Small intestine (tissue), 7 donors: ENCODE results near the gene HP1BP3. TPM values are rescaled to one million over a fixed set of nuclear protein-coding genes. Genes with fewer than 3 reads are reported as not detected.
A peak's percentile ranks its signal among the peaks of the same experiment; 100 is the strongest.

Experiments used
- DNase-seq, 2 donors: peaks; one replicate each; pipeline versions ENCODE4 v3.0.0 to v3.0.0-alpha.2; 2013
- FAIRE-seq: peaks from 2 replicates; lab custom pipeline; 2012; peaks lifted over from hg19 to GRCh38; lab: Jason Lieb, UNC
- H3K27ac ChIP-seq, 3 donors: one replicate each; pipeline ENCODE4 v1.5.1; 2013; ENCODE audit warnings: low read length in 2 of 3, mild to moderate bottlenecking in 2 of 3, control low read depth in 1 of 3, inconsistent platforms in 1 of 3, low read depth in 1 of 3, moderate library complexity in 1 of 3
- H3K27me3 ChIP-seq, 3 donors: one replicate each; pipeline ENCODE4 v1.6.1; 2013; ENCODE audit warnings: low read length in 3 of 3, inconsistent platforms in 1 of 3; ENCODE audit not compliant: control insufficient read depth in 3 of 3, insufficient read depth in 3 of 3
- H3K36me3 ChIP-seq, 3 donors: one replicate each; pipeline ENCODE4 v1.6.1; 2013; ENCODE audit warnings: low read length in 3 of 3, inconsistent platforms in 1 of 3, low read depth in 1 of 3, mild to moderate bottlenecking in 1 of 3, moderate library complexity in 1 of 3; ENCODE audit not compliant: control insufficient read depth in 3 of 3, insufficient read depth in 2 of 3
- H3K4me1 ChIP-seq, 3 donors: one replicate each; pipeline ENCODE4 v1.6.1; 2013; ENCODE audit warnings: low read length in 2 of 3, inconsistent platforms in 1 of 3, low read depth in 1 of 3, mild to moderate bottlenecking in 1 of 3, moderate library complexity in 1 of 3; ENCODE audit not compliant: control insufficient read depth in 3 of 3, insufficient read depth in 2 of 3
- H3K4me3 ChIP-seq, 3 donors: one replicate each; pipeline ENCODE4 v1.5.1; 2013; ENCODE audit warnings: low read length in 3 of 3, control low read depth in 1 of 3, inconsistent platforms in 1 of 3, low read depth in 1 of 3, mild to moderate bottlenecking in 1 of 3, moderate library complexity in 1 of 3
- H3K9me3 ChIP-seq, 2 donors: one replicate each; pipeline ENCODE4 v1.6.1; 2013; ENCODE audit warnings: low read depth in 1 of 2, low read length in 1 of 2; ENCODE audit not compliant: control insufficient read depth in 2 of 2, insufficient read depth in 1 of 2
- WGBS, 3 donors: extraction: QIAGEN DNeasy Blood & Tissue Kit; methylation state at CpG; one replicate each; pipeline ENCODE4 v1.1.7; 2013; 5-methylcytosine and 5-hydroxymethylcytosine counted together
- polyA plus RNA-seq, 4 donors: library from polyadenylated mRNA; stranded (reverse) in 3 of 4; unstranded in 1 of 4; fragments of 200-250 nt in 3 of 4; fragments of 120-200 nt in 1 of 4; gene quantifications; one replicate each; pipeline versions ENCODE4 v1.2.1 to v1.2.3, GENCODE V29; 2013
- donor health status: healthy with polysubstance abuse.
- donor health status: control.
- donor health status: control.
- donor health status: Bipolar disorder and iron deficiency.
- donor health status: healthy.

The HP1BP3 gene
- polyA plus RNA-seq, 4 donors = 56.4 to 241 (median 89.0) TPM

- H3K4me1 ChIP-seq = peaks cover 0 to 15% (median 3%) of the 10 kb centered on the region in 3 donors
- H3K4me3 ChIP-seq = no peak overlapping the region
- no peaks in the 10 kb centered on the region for H3K9me3 ChIP-seq
- WGBS, 3 donors = 41 to 66% (median 46%) methylated on average over 9 of the region's 9 CpGs
- DNase-seq (no peak), FAIRE-seq (no peak)
- H3K36me3 ChIP-seq = no peaks in the 10 kb centered on the region
- H3K27ac ChIP-seq = no peak overlapping the region
- peaks cover 3 to 47% (median 22%) of the 10 kb centered on the region in 3 donors for H3K27me3 ChIP-seq
These were observed 58.5 kb downstream of the HP1BP3 start for GRCh38 chr1:20728371-20729154.

DNA sequence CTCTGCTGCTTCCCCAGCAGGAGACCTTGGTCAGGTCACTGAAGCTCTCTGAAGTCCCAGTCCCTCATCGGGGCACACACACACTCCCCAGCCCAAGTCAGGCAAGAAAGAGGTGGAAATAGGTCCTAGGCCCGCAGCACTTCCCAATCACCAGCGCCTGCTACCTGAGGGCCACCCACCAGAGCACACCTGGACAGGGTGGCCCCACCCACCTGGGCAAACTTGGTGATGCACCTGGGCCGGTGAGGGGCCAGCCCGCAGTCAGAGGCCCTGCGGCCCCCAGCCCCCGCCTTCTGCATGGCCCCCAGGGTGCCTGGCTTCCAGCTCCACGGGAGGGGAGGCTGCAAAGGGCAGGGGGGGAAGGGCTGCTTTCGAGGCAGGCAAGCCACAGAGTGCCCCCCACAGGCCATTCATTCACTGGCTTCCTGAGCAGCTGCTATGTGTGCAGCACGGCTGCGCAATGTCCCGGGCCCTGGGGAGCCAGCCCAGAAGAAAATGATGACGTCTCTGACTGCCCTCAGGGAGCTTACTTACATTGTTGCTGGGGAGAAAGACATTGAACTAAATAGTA, 59.3 kb downstream of the HP1BP3 start:
- peaks cover 0 to 9% (median 3%) of the 10 kb centered on the region in 3 donors for H3K4me1 ChIP-seq
- 34 to 45% (median 40%) methylated on average over 12 to 13 of the region's 13 CpGs for WGBS, 3 donors
- no peaks in the 10 kb centered on the region for H3K9me3 ChIP-seq
- FAIRE-seq = no peak
- H3K4me3 ChIP-seq = no peak overlapping the region
- peak in 1 of 2 donors; percentile 21 for DNase-seq
- H3K27ac ChIP-seq = no peak overlapping the region
- H3K36me3 ChIP-seq = no peaks in the 10 kb centered on the region
- peaks cover 3 to 45% (median 22%) of the 10 kb centered on the region in 3 donors for H3K27me3 ChIP-seq

- Histone ChIP-seq H3K27ac (no peak overlapping the region), H3K9me3 (no peaks in the 10 kb centered on the region), H3K27me3 (peaks cover 3 to 38% (median 22%) of the 10 kb centered on the region in 3 donors), H3K36me3 (no peaks in the 10 kb centered on the region), H3K4me3 (no peak overlapping the region), H3K4me1 (peaks cover 0 to 3% (median 3%) of the 10 kb centered on the region in 3 donors)
- DNase-seq (no peak), FAIRE-seq (no peak)
- WGBS, 3 donors = 84 to 89% (median 88%) methylated on average over 16 to 17 of the region's 17 CpGs
These were observed 60.0 kb downstream of the HP1BP3 start for GRCh38 chr1:20726932-20727745.

GRCh38 chr1:20726118-20726911, 60.8 kb downstream of the HP1BP3 start:
- H3K9me3 ChIP-seq = no peaks in the 10 kb centered on the region
- 67 to 81% (median 75%) methylated on average over 24 to 25 of the region's 25 CpGs for WGBS, 3 donors
- peaks cover 0 to 1% (median 0%) of the 10 kb centered on the region in 3 donors for H3K4me1 ChIP-seq
- H3K27ac ChIP-seq = no peak overlapping the region
- H3K4me3 ChIP-seq = no peak overlapping the region
- H3K36me3 ChIP-seq = no peaks in the 10 kb centered on the region
- DNase-seq (no peak), FAIRE-seq (no peak)
- H3K27me3 ChIP-seq = peaks cover 3 to 33% (median 21%) of the 10 kb centered on the region in 3 donors

DNA sequence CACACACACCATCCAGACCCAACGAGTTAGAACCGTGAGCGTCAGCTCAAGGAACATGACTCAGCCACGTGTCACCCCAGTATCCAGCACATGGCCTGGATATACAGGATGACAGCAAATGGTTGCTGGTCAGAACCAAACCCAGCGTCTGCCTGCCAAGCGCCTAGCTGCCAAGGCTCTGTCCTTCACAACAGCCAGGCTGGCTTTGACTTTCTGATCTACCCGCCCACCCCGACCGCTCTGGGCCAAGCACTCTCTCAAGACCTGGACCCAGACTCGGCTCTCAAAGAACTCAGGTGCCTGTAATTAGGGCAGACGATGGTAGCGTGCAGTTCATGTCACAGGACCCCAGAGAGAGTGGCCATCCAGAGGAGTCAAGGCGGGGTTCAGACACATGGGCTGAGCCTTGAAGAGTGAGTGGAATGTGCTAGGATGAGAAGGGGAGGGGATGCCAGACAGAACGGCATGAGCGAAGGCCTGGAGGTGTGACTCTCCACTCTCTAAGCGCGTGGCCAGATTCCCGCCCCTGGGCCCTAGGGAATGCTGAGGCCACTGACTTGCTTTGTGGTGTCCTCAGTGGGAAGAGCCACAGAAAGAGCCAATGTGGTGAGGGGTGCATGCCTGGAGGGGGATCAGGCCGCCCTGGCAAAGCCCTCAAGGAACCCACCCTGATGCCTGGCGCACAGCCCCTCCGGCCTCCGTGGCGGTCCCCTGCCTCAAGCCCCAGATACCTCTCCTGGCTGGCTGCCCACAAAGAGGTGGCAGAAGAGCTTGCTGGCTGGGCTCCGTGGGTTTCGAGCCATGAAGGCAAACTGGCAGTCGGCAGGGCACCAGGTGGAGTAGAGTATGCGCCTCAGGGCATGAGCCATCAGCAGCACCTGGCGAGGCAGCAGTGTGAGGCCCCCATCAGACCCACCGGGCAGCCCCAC, 61.7 kb downstream of the HP1BP3 start:
- H3K4me1 ChIP-seq = no peaks in the 10 kb centered on the region
- H3K27me3 ChIP-seq = peaks cover 0 to 24% (median 14%) of the 10 kb centered on the region in 3 donors
- H3K9me3 ChIP-seq = no peaks in the 10 kb centered on the region
- 70 to 79% (median 71%) methylated on average over 23 to 29 of the region's 29 CpGs for WGBS, 3 donors
- H3K36me3 ChIP-seq = no peaks in the 10 kb centered on the region
- no peak for FAIRE-seq
- DNase-seq = no peak
- no peak overlapping the region for H3K27ac ChIP-seq
- H3K4me3 ChIP-seq = no peak overlapping the region

DNA sequence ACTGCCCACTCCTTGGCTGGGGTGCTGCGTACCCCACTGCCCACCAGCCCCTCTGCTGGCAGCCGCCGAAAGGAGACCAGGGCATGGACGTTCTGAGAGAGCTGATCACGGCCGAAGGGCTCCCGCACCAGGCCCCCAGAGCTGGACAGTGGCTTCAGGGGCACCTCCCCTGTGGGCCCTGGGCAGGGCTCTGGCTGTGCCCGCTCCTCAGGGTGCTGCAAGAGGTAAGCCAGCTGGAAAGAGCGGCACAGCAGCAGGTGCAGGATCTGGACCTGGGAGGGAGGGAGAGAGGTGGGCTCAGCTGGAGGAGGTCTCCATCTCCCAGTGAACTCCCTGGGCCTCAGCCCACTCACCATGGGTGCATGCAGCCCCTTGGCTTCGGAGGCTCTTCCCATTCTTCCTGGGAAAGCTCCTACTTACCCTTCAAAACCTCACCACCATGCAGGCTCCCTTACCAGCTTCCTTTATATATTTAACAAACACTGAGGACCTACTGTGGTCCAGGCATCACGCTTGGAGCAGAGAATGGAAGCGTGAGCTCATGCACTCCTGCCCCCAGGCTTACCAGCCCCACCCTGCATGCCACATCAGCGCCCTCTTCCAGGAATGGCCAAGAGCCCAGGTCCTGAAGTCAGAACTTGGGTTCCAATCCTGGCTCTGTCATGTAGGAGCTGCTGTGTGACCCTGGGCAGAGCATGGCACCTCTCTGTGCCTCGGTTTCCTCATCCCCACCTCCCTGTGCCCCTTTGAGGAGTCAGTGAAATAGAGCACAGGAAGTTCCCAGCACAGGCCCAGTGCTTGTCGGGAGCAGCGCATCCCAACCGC, 62.5 kb downstream of the HP1BP3 start:
- Histone ChIP-seq H3K36me3 (no peaks in the 10 kb centered on the region), H3K27me3 (peaks cover 0 to 19% (median 7%) of the 10 kb centered on the region in 3 donors), H3K9me3 (no peaks in the 10 kb centered on the region), H3K4me1 (no peaks in the 10 kb centered on the region), H3K4me3 (no peak overlapping the region), H3K27ac (no peak overlapping the region)
- DNase-seq (no peak), FAIRE-seq (no peak)
- WGBS, 3 donors = 83 to 92% (median 91%) methylated on average over 16 to 17 of the region's 17 CpGs
